Measurements from ENCODE around the gene GPA33.

DNA sequence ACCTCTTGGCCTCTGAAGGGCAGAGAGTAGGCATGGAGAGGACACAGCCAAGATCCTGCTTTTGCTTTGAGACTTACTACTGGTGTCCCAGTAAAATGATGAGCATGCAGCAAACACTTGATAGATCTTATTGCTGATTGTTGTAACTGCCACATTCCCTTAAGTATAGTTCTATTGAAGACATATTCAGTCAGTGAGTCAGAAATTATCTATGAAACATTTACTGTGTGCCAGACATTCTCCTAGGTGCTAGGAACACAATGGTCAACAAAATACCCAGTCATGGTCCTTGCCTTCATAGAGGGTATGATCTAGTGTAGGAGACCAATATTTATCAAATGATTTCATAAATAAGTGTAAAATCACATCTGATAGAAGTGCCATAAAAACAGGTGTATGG, 17.3 kb upstream of the GPA33 start:
- TF ChIP-seq, protein P1, sequence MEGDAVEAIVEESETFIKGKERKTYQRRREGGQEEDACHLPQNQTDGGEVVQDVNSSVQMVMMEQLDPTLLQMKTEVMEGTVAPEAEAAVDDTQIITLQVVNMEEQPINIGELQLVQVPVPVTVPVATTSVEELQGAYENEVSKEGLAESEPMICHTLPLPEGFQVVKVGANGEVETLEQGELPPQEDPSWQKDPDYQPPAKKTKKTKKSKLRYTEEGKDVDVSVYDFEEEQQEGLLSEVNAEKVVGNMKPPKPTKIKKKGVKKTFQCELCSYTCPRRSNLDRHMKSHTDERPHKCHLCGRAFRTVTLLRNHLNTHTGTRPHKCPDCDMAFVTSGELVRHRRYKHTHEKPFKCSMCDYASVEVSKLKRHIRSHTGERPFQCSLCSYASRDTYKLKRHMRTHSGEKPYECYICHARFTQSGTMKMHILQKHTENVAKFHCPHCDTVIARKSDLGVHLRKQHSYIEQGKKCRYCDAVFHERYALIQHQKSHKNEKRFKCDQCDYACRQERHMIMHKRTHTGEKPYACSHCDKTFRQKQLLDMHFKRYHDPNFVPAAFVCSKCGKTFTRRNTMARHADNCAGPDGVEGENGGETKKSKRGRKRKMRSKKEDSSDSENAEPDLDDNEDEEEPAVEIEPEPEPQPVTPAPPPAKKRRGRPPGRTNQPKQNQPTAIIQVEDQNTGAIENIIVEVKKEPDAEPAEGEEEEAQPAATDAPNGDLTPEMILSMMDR (conservative IDR thresholded peaks at IDR 0.05 in 1 of 2, IDR thresholded peaks at IDR 0.05 in 1 of 2; ENCODE audit: low read depth in 1 of 2, low read length in 2 of 2), result no peak
- TF ChIP-seq EZH2 (IDR thresholded peaks at IDR 0.05; ENCODE audit: low read length, missing control alignments), result no peak
